Right lobe of liver (tissue), 4 donors: ENCODE data around the gene CELF4.

Experiments used
- CTCF ChIP-seq, 4 donors: fragments of 200-600 bp in 3 of 4; fragments of 450-650 bp in 1 of 4; IDR thresholded peaks; one replicate each; pipeline versions ENCODE4 v1.5.1 to v1.8.0; 2016 to 2022; ENCODE audit warnings: antibody characterized with exemption in 4 of 4, mild to moderate bottlenecking in 2 of 4
- POLR2A ChIP-seq: fragments of 450-650 bp; IDR thresholded peaks from one replicate; pipeline ENCODE4 v1.6.1; 2017; ENCODE audit warnings: antibody characterized with exemption, mild to moderate bottlenecking
- donor health status: DM: no; HTN: no; CAD: no.
- donor health status: DM: no; HTN: no; CAD: no.
- donor health status: DM: no; HTN: yes; CAD: no.

DNA sequence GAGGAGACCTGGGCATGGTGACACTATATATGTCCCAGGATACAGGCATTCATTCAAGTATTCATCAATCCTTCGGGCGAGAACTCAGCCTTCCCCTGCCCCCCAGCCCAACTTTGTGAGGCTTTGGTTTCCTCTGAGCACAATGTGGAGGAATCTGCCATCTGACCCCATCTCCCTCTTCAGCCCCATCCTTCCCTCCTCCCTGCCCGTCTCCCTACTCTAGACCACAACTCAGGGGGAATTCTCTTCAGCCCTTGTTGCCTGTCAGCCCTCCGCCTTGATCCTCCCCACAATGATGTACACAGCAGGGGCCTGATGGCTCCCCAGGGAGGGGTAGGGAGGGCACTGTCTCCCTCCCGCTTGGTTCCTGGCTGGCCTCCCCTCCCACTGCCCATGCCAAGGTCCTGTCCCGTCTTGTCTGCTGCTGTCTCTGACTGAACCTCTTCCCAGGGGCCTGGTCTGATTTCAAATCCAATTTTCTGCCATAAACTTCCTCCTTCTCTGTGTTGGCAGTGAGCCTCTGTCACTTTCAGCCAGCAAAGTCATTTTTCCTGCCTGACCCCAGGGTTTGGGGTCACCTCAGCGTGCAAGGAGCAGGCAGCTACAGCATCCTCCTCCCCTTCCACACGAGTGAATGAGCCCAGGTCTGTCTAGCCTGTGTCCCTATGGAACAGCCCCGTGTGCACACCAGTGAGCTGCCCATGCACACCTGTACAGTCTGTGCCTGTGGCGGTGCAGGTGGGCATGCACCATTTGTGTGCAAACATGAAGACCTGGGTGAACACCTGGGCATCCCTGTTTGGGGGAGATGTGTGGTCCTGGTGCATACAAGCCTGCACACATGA is 197.3 kb downstream of the CELF4 start:
- no peak for TF ChIP-seq CTCF (IDR thresholded peaks at IDR 0.05)
- no peak for TF ChIP-seq POLR2A
